Measurements from ENCODE around the gene STYXL2.

STYXL2 gene

DNA sequence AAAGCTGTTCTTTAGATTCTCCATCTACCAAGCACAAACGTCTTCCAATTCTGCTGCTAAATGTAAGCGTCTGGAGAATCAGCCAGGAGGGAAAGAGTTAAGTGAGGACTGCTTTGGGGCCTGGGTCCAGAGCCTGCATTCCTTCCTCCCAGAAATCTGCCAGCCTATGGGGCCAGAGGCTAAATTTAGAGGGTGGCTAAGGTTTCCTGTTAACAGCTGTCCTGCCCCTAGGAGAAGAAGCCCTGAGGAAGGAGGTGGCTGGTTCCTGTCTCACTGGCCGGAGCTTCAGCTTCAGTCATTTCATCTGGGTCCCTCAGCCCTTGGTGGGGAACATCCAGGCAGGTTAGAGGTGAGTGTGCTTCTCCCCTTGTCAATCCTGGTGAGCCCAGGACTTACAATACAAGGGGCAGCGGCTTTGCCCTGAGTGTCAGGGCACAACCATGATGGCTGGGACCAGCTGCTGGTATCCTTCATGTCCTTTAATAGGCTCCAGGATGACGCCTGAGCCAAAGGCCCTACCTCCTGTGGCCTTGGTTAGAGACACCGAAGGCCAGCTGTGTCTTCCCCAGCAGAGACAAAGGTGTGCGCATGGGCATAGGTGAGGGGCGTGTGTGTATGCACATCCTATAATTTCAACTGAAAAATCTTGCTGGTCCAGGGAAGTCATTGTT lies at the start of gene STYXL2:
Gene STYXL2, plus strand, starts transcription at position 230 of the 671 bp plus-strand sequence. CDS start 775 bp downstream, outside the sequence.
- no peak for DNase-seq

DNA sequence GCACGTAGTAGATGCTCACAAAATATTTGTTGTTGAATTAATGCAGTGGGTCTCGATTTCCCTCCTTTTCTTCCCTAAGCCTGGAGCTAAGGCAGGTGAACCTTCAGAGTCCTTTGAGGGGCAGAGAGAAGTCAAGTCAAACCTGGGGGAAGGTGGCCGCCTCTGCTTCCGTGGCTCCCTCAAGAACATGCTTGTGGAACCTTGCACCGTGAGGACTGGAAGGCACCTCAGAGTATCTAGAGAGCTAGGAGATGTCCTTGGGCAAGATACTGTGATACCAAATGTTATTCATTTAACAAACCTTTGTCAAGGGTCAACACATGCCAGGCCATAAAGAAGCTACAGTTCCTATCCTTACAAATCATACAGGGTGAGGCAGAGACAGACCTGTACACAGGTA lies 42.0 kb upstream of the STYXL2 start:
- DNase-seq, result no peak

DNA sequence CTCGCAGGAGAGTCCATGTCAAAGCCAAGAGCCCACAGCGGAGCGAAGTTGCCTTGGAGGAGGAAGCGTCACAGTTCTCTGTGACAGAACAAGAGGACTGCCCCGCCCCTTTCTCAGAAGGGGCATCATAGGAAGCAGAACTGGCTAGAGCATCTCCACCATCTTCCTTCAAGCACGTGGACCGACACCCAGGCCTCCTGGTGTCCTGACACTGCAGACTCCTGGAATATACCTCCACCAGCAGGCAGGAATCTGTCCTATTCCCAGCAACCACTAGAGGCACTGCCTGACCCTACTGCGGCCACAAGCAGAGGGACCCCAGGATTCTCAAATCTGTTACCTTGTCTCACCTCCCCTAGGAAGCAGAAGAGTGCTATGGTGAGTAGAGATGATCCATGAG lies 41.5 kb upstream of the STYXL2 start:
- DNase-seq, result no peak

DNA sequence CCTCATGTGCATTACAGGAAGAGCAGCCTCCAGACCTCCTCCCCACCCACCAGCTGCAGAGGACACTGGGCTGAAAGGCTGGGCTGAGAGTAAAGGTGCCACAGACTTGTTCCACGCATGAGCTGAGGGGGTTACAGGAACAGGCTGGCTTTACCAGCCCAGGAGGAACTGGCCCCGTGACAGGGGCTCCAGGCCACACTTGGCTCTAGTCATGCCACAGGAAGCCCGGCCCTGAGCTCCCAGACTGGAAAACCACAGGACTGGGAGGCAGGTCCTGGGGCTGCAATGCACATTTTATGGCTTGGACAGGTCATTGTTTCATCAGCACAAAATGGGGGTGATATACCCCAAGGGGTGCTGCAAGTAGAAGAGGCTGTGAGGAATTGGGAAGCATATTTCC lies 39.3 kb upstream of the STYXL2 start:
- DNase-seq, result no peak

DNA sequence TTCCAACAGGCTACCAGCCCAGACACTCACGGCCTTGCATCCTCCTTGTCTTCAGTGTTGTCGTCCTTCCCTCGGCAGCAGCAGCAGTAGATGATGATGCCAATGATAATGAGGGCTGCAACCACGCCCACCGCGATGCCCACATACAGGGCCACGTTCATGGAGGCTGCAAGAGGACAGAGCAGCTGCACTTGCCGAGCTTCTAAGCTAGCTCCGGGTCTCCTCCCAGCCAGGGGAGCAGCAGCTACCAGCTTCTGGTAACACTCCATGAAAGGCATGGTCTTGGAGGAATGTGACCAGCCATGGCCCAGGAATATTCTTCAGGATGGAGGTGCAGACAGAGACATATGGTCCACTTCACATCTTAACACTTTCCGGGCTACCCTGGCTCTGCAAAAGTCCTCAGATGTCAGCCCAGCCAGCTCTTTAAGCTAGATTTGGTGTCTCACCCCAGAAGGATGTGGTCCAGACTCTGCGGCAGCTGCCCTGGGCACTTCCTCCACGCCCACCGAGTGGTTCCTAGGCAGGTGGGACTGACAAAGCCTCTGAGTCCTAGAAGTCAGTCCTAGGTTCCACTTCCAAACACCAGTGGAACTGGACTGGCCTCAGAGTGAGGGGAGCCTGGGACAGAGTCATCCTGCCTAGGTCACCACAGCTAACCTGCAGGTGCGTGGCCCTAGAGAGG lies 38.8 kb upstream of the STYXL2 start:
- DNase-seq, result no peak

DNA sequence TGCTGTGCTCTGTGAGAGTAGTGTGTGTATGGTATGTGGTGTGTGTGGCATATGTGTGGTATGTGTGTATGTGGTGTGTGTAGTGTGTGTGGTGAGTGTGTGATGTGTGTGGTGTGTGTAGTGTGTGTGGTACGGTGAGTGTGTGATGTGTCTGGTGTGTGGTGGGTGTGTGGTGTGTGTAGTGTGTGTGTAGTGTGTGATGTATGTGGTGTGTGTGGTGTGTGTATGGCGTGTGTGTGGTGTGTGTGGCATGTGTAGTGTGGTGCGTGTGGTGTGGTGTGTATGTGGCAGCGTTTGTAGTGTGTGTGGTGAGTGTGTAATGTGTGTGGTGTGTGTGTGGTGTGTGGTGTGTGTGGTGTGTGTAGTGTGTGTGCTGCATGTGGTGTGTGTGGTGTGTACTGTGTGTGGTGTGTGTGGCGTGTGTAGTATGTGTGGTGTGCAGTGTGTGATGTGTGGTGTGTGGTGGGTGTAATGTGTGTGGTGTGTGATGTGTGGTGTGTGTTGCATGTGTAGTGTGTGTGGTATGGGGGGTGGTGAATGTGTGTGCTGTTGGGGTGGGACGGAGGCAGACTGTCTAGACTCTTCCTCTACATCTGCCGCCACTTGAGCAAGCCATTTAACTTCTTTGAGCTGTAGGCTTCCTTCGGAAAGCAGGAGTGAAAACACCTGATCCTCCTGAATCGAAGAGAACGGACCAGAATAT lies 37.2 kb upstream of the STYXL2 start:
- no peak for DNase-seq

DNA sequence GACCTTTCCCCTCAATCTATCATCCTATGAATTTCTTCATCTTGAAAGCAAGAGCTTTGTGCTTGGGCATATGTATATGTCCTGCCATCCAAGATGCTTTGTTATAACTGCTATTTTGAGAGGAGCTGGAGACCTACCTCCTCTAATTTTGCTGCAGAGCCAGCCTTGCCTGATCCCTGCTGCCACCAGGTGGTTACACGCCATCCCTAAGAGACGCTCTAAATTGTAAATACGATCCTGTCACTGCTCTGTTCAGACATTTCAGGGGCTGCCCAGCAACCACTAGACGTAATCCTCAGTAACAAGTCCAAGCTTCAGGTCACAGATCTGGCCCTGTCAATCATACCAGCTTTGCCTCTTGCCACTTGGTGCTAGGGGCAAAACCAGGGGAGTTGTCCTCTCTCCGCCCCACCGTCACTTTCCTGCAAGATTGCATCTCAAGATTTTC lies 36.6 kb upstream of the STYXL2 start:
- DNase-seq, result no peak

DNA sequence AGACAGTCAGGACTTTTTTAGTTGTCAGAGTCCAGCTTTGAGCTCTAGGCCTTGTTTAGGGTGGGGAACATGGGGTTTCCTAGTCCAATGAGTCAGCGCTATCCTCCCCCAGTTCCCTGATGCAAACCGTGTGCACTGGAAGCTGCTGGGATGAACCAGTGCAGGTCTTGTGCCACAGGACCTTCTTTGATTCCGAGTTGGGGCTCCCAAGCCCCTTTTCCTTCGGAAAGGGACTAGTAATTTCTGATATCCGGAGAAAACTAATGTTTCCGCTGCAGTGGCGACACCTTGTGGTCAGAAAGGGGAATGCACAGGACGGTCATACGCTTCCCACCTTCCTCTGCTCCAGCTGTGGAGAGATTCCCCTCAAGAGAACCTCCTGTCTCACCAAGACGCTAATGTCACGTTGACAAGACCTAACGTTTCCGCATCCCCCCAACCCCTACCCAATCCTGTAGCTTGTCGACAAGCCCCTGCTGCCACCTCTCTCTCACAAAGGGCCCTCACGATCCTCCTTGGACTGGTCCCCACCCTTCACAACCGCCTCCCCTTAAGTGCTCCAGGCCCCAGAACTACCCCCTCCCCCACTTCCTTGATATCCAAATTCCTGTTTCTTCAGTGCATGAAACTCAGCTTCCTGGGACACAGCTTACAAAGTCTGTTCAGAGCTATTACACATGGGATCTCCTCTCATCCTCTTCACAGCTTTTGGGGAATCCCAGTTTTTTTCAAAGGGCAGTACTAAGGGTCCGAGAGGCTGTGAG lies 34.6 kb upstream of the STYXL2 start:
- peak; percentile 61 for DNase-seq

DNA sequence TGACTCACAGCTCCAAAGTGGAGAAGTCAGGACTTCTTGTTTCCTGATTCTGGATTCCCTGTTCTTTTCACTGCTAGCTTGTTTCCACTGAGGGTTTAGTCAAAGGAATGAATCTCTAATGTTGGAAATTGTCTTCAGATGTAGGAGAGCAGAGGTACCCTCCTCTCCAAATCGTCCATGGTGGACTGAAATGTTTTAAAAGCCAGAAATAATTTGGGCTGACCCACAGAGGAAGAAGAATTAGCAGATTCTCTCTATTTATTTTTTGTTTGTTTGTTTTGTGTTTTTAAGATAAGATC lies 34.1 kb upstream of the STYXL2 start:
- DNase-seq, result no peak

DNA sequence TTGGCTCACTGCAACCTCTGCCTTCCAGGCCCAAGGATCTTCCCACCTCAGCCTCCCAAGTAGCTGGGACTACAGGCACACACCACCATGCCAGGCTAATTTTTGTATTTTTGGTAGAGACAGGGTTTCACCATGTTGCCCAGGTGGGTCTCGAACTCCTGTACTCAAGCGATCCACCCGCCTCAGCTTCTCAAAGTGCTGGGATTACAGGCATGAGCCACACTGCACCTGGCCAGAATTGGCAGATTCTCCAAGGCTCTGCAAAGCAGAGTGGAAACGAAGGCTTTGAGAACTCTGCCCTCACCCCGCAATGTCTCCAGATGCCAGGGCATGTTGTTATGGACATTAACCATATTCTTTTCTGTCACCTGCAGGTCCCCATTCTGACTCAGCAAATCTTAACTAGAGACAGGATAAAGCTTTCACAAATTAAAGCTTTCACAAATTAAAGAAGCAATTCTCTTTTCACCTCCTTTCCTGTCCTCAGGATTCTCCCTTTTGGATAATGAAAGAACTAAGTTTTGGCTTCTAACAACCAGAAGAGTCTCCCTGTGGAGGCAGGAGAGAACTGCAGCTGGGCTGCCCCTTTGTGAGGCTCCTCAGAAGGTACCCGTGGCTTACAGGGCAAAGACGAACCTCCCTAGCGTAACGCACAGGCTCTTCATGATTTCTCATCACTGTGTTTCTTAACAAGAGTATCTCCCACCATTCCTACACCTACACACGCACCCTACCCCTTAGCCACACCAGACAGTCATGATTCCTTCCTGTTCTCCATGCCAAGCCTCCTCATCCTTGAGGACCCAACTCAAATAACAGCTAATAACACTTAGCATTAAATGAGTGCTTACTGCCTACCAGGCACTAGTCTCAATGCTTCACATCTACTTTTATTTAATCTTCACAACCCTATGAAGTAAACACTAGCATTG lies 33.5 kb upstream of the STYXL2 start:
- DNase-seq, result no peak

DNA sequence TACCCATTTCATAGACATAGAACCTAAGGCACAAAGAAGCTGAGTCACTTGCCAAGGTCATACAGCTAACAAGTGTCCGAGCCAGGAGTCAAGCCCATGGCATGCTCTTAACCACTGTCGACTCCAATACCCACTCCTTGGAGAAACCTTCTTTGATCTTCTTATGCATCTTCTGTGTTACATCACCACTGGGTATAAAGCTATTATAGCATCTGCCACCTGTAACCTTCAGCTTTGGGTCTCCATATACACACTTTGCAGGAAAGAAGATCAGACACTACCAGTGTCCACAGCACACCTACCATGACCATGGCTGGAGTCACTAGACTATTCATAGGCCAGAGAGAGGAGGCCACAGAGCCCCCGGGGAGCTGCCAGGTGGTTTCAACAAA lies 32.8 kb upstream of the STYXL2 start:
- DNase-seq, result no peak

DNA sequence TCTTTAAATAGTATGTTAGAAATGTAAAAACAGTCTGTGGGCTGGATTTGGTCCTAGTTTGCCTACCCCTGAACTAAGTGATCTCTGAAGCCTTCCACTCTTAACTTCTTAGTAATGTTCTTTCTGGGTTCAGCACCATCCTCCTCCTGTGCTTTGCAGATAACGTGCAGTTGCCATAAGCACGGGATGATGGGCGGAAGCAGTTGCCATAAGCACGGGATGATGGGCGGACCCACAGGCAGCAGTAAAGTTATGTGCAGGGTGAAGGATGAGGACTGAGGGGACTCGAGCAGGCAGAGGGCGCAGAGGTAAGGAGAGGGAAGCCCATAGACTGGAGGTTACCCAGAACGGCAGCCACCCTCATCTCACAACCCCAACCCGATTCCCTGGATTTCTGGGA lies 29.3 kb upstream of the STYXL2 start:
- no peak for DNase-seq

DNA sequence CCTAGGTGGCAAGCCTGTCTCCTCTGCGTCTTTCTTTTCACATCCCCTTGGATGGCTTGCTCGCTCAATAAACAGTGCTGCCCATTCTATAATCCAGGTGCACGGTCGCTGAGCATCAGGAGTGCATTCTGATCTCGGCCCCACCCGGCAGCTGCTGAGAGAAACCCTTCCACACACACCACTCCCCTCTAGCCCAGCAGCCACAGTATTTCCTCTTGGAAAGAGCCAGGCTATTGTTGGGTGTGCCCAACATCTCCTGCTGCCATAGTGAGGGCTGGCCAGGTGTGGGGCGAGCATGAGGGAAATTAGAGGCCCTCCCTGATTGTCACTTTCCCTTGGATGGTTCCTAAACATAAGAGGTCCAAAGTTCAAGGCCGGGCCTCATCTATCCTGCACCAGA lies 28.4 kb upstream of the STYXL2 start:
- DNase-seq, result no peak

DNA sequence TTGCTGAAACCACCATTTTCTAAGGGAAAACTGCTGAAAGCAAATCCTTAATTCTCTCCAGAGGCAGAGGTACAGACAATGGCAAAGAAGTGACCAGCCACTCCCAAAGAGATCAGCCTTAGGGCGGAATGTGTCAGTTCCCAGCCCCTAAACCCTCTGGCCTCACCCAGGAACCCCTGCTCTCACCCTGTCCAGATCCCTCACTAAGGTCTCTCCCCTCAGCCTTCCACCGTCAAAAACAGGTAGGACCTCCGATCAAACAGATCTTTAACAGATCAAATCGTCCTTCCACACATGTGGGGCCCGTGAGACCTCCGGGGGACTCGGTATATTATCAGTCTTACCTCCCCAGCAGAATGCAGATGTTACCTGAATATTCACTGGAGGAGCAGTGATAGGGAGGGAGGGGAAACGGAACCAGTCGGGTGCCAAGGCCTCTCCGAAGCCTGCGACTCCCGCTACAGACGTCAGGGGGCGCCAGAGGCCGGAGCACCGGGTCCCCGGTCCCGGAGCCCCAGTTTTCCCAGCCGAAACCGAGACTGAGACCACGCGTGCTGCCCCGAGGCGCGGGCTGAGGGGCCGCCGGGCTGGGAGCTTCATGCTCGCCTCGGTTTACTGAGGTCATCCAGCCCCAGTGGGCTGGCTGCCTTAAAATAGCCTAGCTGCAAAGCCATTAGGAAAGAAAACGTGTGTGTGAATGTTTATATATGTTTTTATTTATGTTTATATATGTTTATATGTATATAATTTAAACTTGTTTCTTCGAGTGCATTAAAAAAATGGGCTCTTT lies 27.3 kb upstream of the STYXL2 start:
- peak; percentile 62 for DNase-seq

DNA sequence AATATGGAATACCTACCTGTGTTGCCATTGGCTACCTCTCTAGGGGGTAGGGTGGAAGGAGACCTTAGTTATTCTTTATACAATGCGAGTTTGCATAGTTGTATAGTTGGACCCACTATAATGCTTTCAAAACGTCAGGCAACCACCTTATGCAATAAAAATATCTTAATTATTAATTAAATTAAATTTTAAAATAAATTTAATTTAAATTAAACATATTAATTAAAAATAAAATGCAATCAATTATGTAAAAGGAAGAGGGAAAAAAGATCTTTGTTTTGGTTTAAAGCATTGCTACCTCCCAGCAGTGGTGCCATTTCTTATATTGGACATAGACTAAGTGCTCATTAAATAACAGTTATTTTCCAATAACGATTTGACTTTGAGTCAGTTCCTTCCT lies 26.0 kb upstream of the STYXL2 start:
- DNase-seq, result no peak

DNA sequence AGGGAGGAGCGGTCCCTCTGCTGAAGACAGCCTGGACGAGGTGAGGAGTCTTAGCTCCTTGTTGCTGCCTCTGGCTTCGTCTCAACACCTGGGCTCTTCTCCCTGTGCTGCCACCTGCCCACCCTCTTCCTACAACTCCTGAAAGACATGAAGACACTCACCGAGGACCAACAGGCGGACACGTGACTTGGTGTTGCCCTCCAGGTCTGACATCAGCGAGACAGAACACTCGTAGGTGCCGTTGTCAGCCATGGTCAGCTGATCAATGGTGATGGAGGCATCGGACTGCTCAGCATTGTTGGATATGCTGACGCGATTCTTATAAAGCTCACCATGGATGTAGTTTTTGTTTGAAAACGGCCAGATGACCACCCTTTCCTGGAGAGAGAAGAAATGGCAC lies 25.1 kb upstream of the STYXL2 start:
- DNase-seq, result no peak

DNA sequence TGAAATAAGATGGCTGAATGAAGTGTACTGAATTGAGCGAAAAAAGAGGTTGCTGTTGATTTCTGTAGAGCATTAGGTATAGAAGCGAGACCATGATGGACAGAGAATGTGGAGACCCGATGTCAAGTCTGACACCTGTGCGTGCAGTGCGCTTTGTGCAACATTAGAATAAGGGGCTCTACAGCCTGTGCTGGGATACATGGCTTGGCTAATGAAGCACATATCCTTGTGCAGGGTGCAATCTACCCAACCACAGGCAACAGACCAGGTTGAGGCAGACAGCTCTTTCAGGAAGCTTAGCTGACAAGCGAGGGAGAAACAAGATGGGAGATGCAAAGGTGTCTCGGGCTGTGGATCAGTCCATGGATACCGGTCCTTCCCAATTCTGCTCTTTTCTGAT lies 22.6 kb upstream of the STYXL2 start:
- no peak for DNase-seq

DNA sequence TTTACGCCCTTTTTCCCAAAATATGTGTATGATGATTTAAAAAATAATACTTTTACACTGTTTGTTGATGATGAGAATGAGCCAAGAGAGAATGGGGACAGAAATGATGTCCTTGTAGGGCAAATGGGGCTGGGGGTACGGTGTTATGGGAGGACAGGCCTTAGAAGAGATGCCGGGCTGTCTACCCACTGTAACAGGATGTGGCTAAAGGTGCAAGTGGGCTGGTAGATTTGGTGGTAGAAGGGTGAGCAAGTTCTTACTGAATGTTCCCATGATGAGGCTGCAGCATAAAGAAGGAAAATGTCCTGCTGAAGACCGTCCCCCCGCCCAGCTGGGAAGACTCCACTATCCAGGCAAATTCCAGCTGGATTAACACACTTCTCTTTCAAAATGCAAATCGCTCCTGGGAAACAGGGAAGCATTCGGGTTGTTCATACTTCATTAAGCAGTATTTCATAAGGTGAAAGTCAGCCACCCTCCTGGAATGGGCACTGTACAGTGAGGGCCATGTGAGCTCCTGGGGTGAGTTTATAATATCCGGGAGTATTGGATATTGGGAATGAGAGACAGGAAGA lies 17.7 kb upstream of the STYXL2 start:
- DNase-seq, result no peak

DNA sequence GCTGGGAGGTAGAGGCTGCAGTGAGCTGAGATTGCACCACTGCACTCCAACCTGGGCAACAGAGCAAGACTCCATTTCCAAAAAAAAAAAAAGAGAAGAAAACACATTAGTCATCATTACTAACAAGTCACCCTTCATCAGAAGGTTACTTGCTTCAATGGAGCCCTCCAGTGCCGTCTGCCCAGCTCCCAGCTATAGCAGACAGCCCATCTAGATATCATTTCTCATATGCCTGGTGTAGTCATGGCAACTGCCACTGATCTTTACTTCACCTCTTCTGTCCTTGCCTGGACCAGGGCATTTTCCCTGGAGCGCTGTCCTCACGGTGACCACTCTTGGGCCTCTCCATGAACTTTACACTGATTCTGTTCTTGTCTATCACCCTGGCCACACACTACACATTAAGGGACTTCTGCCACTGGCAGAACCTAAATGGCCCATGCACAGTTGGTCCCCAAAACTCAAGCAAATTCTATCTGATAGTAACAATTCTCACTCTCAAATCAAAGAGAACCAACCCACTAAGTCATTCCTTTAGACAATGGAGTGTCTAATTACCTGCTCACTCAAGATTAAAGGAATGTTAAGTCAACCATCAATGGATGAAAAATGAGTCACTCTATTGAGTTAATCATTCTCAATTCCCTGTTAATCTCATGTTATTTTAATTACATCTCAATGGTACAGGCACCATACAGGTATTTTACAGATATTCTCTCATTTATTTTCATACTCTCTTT lies 16.6 kb upstream of the STYXL2 start:
- DNase-seq, result no peak

DNA sequence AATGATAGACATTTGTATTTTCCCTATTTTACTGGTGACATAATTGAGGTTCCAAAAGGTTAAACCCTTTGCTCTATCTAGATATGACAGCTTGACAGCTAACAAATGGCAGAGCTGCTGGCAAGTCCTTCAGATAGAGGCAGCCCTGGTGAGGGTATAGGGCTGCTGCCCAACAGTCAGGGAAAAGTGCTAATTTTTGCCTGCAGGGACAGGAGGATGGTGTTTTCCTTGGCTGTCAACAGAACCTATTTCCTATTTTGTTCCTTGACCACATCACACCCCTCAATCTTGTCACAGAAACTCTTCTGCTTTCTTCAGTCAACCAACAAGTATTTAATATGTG lies 16.0 kb upstream of the STYXL2 start:
- DNase-seq, result no peak
